ENCODE measurements around the gene ZCCHC14.

ZCCHC14 gene

GRCh38 chr16:87535457-87535854, 42.6 kb upstream of the ZCCHC14 start:
- TF ChIP-seq CTCF (IDR thresholded peaks at IDR 0.05; ENCODE audit: insufficient read depth, low read length, poor library complexity, severe bottlenecking), result no peak

GRCh38 chr16:87534751-87535150, 41.9 kb upstream of the ZCCHC14 start:
- no peak overlapping the region for H3K4me3 ChIP-seq (replicated peaks; ENCODE audit: low read depth, low read length)
- no peaks in the 10 kb centered on the region for H3K27me3 ChIP-seq (replicated peaks; ENCODE audit: control insufficient read depth, insufficient read depth, low read length)
- no peak for DNase-seq (ENCODE audit: extremely low read depth, insufficient read length)
- TF ChIP-seq CTCF (IDR thresholded peaks at IDR 0.05; ENCODE audit: insufficient read depth, low read length, poor library complexity, severe bottlenecking), result no peak
- no peaks in the 10 kb centered on the region for H3K36me3 ChIP-seq (ENCODE audit: control insufficient read depth, insufficient read depth, low read length)

More at GRCh38 chr16:87535457-87535854, 42.6 kb upstream of the ZCCHC14 start:
- H3K36me3 ChIP-seq (ENCODE audit: control insufficient read depth, insufficient read depth, low read length), result no peaks in the 10 kb centered on the region
- peaks cover 3% of the 10 kb centered on the region; the same call in 1 of the 2 replicates for H3K27me3 ChIP-seq (replicated peaks; ENCODE audit: control insufficient read depth, insufficient read depth, low read length)
- no peak for DNase-seq (ENCODE audit: extremely low read depth, insufficient read length)
- no peak overlapping the region for H3K4me3 ChIP-seq (replicated peaks; ENCODE audit: low read depth, low read length)

- TF ChIP-seq CTCF (IDR thresholded peaks at IDR 0.05; ENCODE audit: insufficient read depth, low read length, poor library complexity, severe bottlenecking), result no peak
- Histone ChIP-seq H3K27me3 (replicated peaks; ENCODE audit: control insufficient read depth, insufficient read depth, low read length) (no peaks in the 10 kb centered on the region), H3K4me3 (replicated peaks; ENCODE audit: low read depth, low read length) (no peak overlapping the region), H3K36me3 (ENCODE audit: control insufficient read depth, insufficient read depth, low read length) (no peaks in the 10 kb centered on the region)
- DNase-seq (ENCODE audit: extremely low read depth, insufficient read length), result no peak
Observed at GRCh38 chr16:87534030-87534653, 41.3 kb upstream of the ZCCHC14 start.

- TF ChIP-seq CTCF (IDR thresholded peaks at IDR 0.05; ENCODE audit: insufficient read depth, low read length, poor library complexity, severe bottlenecking), result no peak
- Histone ChIP-seq H3K36me3 (ENCODE audit: control insufficient read depth, insufficient read depth, low read length) (no peaks in the 10 kb centered on the region), H3K4me3 (replicated peaks; ENCODE audit: low read depth, low read length) (no peak overlapping the region), H3K27me3 (replicated peaks; ENCODE audit: control insufficient read depth, insufficient read depth, low read length) (no peaks in the 10 kb centered on the region)
- no peak for DNase-seq (ENCODE audit: extremely low read depth, insufficient read length)
Observed at GRCh38 chr16:87533061-87533460, 40.2 kb upstream of the ZCCHC14 start.

- Histone ChIP-seq H3K4me3 (replicated peaks; ENCODE audit: low read depth, low read length) (no peak overlapping the region), H3K36me3 (ENCODE audit: control insufficient read depth, insufficient read depth, low read length) (no peaks in the 10 kb centered on the region), H3K27me3 (replicated peaks; ENCODE audit: control insufficient read depth, insufficient read depth, low read length) (0 out of 2 replicates have a peak, but pooled peaks cover 1% of the 10 kb centered on the region)
- no peak for DNase-seq (ENCODE audit: extremely low read depth, insufficient read length)
- TF ChIP-seq CTCF (IDR thresholded peaks at IDR 0.05; ENCODE audit: insufficient read depth, low read length, poor library complexity, severe bottlenecking), result no peak
Observed at GRCh38 chr16:87531418-87531817, 38.6 kb upstream of the ZCCHC14 start.

Data from GM06990 (cell line).